Measurements from ENCODE around the gene SNTG2.

- TF ChIP-seq CTCF (IDR thresholded peaks at IDR 0.05) (no peak), POLR2A (IDR thresholded peaks at IDR 0.05) (no peak)
Observed at GRCh38 chr2:1060987-1061386, 110.3 kb downstream of the SNTG2 start.
